GM19438 (cell line): ENCODE data around the gene NOTUM.

Experiments used
- ATAC-seq: cut with Tn5 transposase; IDR thresholded peaks from one replicate; pipeline ENCODE4 v1.9.1; 2021; ENCODE audit warnings: low read depth; ENCODE audit not compliant: unreplicated experiment

The NOTUM gene

GRCh38 chr17:81980122-81980521 lies 19.1 kb upstream of the NOTUM start:
- ATAC-seq = no peak

GRCh38 chr17:81978524-81979298 lies 17.7 kb upstream of the NOTUM start:
- ATAC-seq = no peak

GRCh38 chr17:81977211-81977808 lies 16.3 kb upstream of the NOTUM start, which contains the start of gene ASPSCR1:
ASPSCR1 (plus strand) TSS chr17:81977629; CDS start chr17:81977647, 18 bp downstream.
- peak; percentile 75 for ATAC-seq

- ATAC-seq = peak; percentile 10
Observed at GRCh38 chr17:81976332-81977210, 15.6 kb upstream of the NOTUM start.

GRCh38 chr17:81973432-81973831 lies 12.4 kb upstream of the NOTUM start:
- ATAC-seq = no peak

GRCh38 chr17:81968850-81969812 lies 8.1 kb upstream of the NOTUM start:
- ATAC-seq = no peak

GRCh38 chr17:81968396-81968745 lies 7.4 kb upstream of the NOTUM start:
- ATAC-seq = no peak

DNA sequence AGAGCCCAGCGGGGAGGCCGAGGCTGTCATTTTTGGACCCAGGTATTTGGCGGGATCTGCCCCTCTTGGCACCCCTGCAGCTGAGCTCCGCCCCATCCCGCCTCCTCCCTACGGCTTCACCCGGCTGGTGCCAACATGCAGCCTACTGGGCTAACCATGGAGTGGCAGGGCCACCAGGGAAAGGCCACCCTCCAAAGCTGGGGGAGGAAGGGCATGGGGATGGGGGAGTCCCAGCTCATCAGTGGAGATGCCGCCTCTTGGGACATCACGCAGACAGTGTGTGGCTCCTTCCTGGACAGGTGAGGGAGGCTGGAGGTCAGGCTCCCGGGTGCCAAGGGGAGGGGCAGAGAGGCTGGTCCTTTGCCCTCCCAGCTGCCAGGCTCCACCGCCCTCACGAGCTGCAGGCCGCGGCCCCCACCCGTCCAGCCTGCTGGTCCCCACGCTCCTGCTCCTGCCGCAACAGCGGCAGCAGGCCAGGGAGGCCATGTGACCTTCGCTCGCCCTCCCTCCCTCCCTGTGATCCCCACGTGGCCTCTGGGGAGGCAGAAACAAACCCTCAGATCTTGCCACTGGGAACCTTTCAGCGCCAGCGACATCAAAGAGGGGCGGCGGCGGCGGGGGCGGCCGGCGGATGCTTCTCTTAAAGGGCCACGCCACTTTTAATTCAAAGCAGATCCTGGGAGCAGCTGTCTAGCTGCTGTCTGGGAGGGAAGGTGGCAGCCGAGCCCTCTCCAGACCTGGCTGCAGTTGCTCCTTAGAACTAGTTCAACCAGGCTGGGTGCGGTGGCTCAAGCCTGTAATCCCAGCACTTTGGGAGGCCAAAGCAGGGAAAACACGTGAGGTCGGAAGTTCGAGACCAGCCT lies 6.8 kb upstream of the NOTUM start:
- no peak for ATAC-seq

DNA sequence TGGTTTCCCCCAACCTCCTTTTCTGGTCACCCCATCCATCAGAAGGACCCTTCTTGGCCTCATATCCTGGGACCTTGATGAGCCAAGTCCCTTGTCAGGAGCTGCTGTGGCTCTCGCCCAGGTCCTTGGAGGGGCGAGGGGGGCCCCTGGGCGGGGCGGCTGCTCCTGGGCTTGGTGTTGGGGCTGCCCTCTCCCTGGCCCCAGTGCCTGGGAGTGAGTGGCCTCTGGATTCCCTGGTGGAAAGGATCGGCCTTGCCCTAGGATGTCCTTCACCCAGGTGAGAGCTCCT lies 6.2 kb upstream of the NOTUM start:
- no peak for ATAC-seq

- no peak for ATAC-seq
Observed at GRCh38 chr17:81966343-81967243, 5.6 kb upstream of the NOTUM start.

GRCh38 chr17:81964081-81964849 lies 3.3 kb upstream of the NOTUM start:
- ATAC-seq = no peak

DNA sequence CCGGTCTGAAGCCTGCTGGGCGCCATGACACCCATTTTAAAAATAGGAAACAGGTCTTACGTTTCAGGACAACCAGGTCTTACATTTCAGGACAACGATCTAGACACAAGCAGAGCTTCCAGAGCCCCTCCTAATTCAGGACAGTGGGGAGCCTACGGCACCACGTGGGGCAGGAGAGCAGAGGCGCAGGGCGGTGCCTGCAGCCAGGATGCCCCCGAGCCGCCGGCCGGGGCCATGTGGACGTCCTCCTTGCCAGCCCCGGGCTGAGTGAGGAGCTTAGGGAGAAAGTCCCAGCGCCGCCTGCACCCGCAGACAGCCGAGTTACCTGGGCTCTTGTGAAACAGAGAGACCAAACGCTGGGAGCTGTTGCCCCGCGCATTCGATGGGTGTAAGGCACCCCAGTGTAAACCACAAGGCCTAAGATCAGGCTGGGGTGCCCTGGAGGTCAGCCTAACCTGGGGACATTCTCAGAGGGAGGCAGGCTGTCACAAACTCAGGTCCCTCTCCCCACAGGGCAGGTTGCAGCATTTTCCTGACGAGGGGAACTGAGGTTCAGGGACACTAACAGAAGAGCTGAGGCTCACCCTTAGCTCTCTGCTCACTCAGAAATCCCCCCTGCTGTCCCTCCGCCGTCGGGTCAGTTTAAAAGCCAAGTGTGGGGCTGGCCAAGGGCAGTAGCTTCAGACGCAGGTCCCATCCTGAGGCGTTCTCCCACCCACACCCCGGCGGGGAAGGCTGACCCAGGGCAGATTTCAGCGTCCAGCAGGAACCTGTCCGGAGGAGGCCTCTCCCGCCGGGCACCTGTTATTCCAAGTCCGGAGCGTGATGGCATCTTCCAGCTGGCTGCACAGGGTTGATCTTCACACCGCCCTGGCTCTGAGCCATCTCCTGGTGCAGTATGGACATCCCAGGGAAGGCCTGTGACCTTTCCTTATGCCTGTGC lies 1.8 kb upstream of the NOTUM start:
- ATAC-seq = no peak

GRCh38 chr17:81961521-81962498 lies 823 bp upstream of the NOTUM start:
- ATAC-seq = no peak

DNA sequence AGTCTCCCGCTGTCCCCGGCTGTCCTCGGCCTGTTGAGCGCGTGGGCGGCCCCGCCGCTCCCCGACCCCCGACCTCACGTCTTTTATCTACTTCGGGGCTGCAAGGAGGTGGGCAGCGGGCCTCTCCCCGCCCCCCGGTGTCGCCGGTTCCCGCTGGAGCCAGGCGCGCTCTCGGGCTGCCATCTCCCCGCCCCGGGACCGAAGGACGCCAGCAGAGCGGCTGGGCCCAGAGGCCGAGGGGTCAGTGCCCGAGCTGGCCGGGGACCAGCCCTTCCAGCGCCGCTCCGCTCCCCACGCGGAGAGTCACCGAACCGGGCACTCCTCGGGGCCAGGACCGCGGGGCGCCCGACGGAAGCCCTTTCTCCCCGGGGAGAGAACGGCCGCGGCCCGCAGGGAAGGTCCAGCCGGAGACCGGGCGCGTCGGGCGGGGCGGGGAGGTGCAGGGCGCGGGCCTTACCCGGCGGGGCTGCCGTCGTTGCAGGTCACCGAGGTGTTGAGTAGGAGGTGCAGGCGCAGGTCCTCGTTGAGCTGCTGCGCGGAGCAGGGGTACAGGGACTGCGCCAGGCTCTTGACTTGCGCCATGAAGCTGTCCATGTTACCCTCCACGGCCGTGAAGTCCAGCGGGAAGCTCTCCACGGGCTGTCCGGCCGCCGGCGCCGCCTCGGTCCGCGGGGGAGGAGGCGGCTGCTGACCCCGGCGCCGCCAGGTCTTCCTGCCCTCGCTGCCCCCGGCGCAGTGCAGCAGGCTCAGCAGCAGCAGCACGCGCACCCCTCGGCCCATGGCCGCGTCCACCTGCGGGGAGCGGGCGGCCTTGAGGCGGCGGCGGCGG lies 643 bp downstream of the NOTUM start:
- ATAC-seq = no peak
